AG04450 (cell line): ENCODE results near the gene MYBL2. TPM values are rescaled to one million over a fixed set of nuclear protein-coding genes. Genes with fewer than 3 reads are reported as not detected.

Source experiments
- CTCF ChIA-PET: fragments of 300-600, 350-600 bp; formaldehyde crosslinking; extraction: SDS; loops from one replicate; lab custom pipeline; 2022; ENCODE audit warnings: antibody characterized with exemption, inconsistent platforms; lab: Charles Lee
- POLR2A ChIA-PET: fragments of 350-600 bp; formaldehyde crosslinking; extraction: SDS; loops from one replicate; lab custom pipeline; 2021; ENCODE audit warnings: antibody characterized with exemption, inconsistent platforms; lab: Yijun Ruan, JAX
- DNase-seq: peaks from one replicate; pipeline ENCODE4 v3.0.0-alpha.2; 2011; ENCODE audit warnings: low read depth, low spot score
- H3K27ac ChIP-seq: one replicate; pipeline ENCODE4 v1.5.1; 2012; ENCODE audit warnings: low read depth, low read length, control low read depth
- H3K27me3 ChIP-seq: one replicate; pipeline ENCODE4 v1.6.0; 2012; ENCODE audit warnings: low read length; ENCODE audit not compliant: control insufficient read depth, insufficient read depth
- H3K4me3 ChIP-seq: 2 replicates; pipeline ENCODE4 v1.5.1; 2011; ENCODE audit warnings: mild to moderate bottlenecking, low read depth, low read length, control low read depth
- H3K9me3 ChIP-seq: 2 replicates; pipeline ENCODE4 v1.5.1; 2012; ENCODE audit warnings: low read length; ENCODE audit not compliant: control insufficient read depth, insufficient read depth
- CTCF ChIP-seq: IDR thresholded peaks from 2 replicates; pipeline ENCODE4 v1.5.1; 2011; ENCODE audit warnings: low read depth, low read length, control low read depth, inconsistent platforms
- polyA plus RNA-seq: library from polyadenylated mRNA; depleted of rRNA; stranded (reverse); fragments of >200 nt; gene quantifications from 2 replicates; pipeline ENCODE4 v1.2.3, GENCODE V29; 2011

MYBL2 gene
- polyA plus RNA-seq, 1 experiment, result 1.7 TPM

GRCh38 chr20:43681991-43682410, 15.1 kb downstream of the MYBL2 start:
- no peak overlapping the region for H3K27ac ChIP-seq
- H3K27me3 ChIP-seq, result no peaks in the 10 kb centered on the region
- no peak for TF ChIP-seq CTCF
- no peak for DNase-seq
- no peaks in the 10 kb centered on the region for H3K9me3 ChIP-seq
- H3K4me3 ChIP-seq, result no peak overlapping the region
- ChIA-PET POLR2A (no interaction called here), CTCF (interaction anchor here (0.6 to 2.4 kb wide), 2 partner anchors 10 to 174 kb away, joined by 3 to 5 read pairs; no protein-coding TSS in a partner anchor)

DNA sequence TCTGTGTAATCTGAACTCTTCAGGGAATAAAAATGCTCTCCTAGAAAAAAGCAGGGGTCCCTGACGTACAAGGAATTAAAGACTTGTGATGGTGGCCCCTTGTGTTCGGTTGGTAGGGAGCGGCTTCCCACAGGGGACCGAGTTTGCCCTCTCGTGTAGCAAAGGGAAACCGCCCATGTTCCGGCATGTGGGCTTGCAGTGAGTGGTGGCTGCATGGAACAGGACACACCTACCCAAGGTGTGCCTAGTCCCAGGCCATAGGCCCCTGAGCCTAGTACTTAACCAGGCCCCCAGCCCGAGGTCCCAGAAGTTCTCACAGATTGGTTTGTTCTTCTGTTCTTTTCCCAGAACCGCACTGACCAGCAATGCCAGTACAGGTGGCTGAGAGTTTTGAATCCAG, 15.5 kb downstream of the MYBL2 start:
- CTCF ChIA-PET, result no interaction called here
- no peak for TF ChIP-seq CTCF
- POLR2A ChIA-PET, result no interaction called here
- Histone ChIP-seq H3K27me3 (no peaks in the 10 kb centered on the region), H3K9me3 (no peaks in the 10 kb centered on the region), H3K27ac (no peak overlapping the region), H3K4me3 (no peak overlapping the region)
- DNase-seq, result no peak

- ChIA-PET POLR2A (no interaction called here), CTCF (interaction anchor here (0.5 kb wide), 1 partner anchor 240 kb away, joined by 3 read pairs; no protein-coding TSS in a partner anchor)
- TF ChIP-seq CTCF, result no peak
- no peak for DNase-seq
- no peaks in the 10 kb centered on the region for H3K27me3 ChIP-seq
- H3K9me3 ChIP-seq, result no peaks in the 10 kb centered on the region
- no peak overlapping the region for H3K4me3 ChIP-seq
- H3K27ac ChIP-seq, result no peak overlapping the region
Observed at GRCh38 chr20:43686820-43687219, 19.9 kb downstream of the MYBL2 start.

DNA sequence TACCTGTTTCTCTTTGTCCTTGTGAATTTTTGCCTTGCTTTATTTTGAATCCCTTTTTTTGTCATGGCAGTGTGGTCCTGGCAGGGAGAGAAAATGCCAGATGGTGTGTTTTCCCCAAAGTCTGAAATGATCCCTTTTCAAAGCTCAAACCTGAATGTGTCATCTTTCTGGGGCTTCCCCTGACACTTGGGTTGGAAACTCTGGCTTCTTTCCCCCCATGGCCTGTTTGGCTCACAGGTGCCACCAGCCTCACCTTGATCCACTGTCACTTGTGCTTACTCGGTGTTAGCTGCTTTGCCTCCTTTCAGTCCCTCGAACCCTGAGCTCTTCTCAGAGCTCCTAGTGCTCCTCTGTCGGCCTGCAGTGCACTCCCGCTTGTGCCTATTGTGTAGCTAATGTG, 22.3 kb downstream of the MYBL2 start:
- no peak for TF ChIP-seq CTCF
- Histone ChIP-seq H3K9me3 (no peaks in the 10 kb centered on the region), H3K27me3 (no peaks in the 10 kb centered on the region), H3K4me3 (no peak overlapping the region), H3K27ac (no peak overlapping the region)
- DNase-seq, result no peak
- ChIA-PET POLR2A (no interaction called here), CTCF (interaction anchor here (1.1 to 2.3 kb wide), 3 partner anchors 151 to 391 kb away, joined by 3 to 5 read pairs (median 3); no protein-coding TSS in a partner anchor)

DNA sequence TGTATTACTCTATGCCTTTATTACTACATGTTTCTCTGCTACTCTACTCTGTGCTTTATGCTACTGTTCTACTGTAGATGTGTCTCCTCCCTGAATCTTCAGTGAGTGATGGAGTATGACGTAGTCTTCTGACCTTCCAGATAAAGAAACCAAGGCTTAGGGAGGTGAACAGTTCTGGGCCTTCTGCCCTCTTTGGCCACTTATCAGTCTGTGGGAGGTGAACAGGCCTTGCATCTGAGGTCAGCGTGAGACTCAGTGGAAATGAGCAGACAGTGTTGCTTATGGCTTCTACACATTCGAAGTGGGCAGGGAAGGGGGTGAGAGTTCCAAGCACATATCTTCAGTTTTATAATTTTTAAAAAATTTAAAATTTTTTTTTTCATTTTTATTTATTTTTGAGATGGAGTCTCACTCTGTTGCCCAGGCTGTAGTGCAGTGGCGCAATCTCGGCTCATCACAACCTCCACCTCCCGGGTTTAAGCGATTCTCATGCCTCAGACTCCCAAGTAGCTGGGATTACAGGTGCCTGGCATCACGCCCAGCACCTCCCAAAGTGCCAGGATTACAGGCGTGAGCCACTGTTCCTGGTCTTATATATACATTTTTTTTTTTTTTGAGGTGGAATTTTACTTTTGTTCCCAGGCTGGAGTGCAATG, 24.2 kb downstream of the MYBL2 start:
- ChIA-PET POLR2A (no interaction called here), CTCF (interaction anchor here (1.3 to 3.0 kb wide), 6 partner anchors 10 to 398 kb away, joined by 3 to 23 read pairs (median 6); no protein-coding TSS in a partner anchor)
- H3K9me3 ChIP-seq, result no peaks in the 10 kb centered on the region
- TF ChIP-seq CTCF, result no peak
- DNase-seq, result no peak
- no peak overlapping the region for H3K27ac ChIP-seq
- H3K4me3 ChIP-seq, result no peak overlapping the region
- H3K27me3 ChIP-seq, result no peaks in the 10 kb centered on the region
